IMR-90 (cell line): ENCODE data around the gene ZNF346. TPM values are rescaled to one million over a fixed set of nuclear protein-coding genes. Genes with fewer than 3 reads are reported as not detected.
A peak's percentile ranks its signal among the peaks of the same experiment; 100 is the strongest.

ENCODE experiments used
- ATAC-seq: fragments of 200-7000 bp; cut with Tn5 transposase; 2 replicates; pipeline ENCODE4 v1.9.1; 2020; ENCODE audit warnings: low read depth, mild to moderate bottlenecking, moderate library complexity
- BruUV-seq: library from RNA; stranded (reverse); fragments of 400-500 nt; replicated peaks from 2 replicates; lab custom pipeline; 2021; lab: Mats Ljungman, UMichigan
- CTCF ChIA-PET: fragments of 300-600 bp; formaldehyde crosslinking; extraction: SDS; loops from one replicate; lab custom pipeline; 2021; ENCODE audit warnings: antibody characterized with exemption; lab: Yijun Ruan, JAX
- POLR2A ChIA-PET: fragments of 300-600 bp; sonication (Branson Sonifier 250); formaldehyde crosslinking; loops from one replicate; lab custom pipeline; 2022; ENCODE audit warnings: antibody characterized with exemption; ENCODE audit not compliant: unreplicated experiment; lab: Charles Lee
- DNase-seq: peaks from one replicate; pipeline ENCODE4 v3.0.0; 2013
- H2AFZ ChIP-seq: replicated peaks from 2 replicates; pipeline ENCODE3; 2013; ENCODE audit warnings: low read length, mild to moderate bottlenecking; ENCODE audit not compliant: poor library complexity
- H2AK5ac ChIP-seq: 2 replicates; pipeline ENCODE4 v1.6.1; 2013; ENCODE audit warnings: low read depth, low read length, inconsistent platforms
- H2AK9ac ChIP-seq: replicated peaks from 2 replicates; pipeline ENCODE3; 2013; ENCODE audit warnings: mild to moderate bottlenecking, low read depth, low read length, moderate library complexity; ENCODE audit not compliant: poor library complexity
- H2BK120ac ChIP-seq: 2 replicates; pipeline ENCODE4 v1.6.1; 2013; ENCODE audit warnings: low read depth, low read length, inconsistent platforms
- H2BK15ac ChIP-seq: 3 replicates; pipeline ENCODE4 v1.6.1; 2013; ENCODE audit warnings: low read depth, low read length, inconsistent platforms
- H2BK20ac ChIP-seq: 2 replicates; pipeline ENCODE4 v1.6.1; 2013; ENCODE audit warnings: low read depth, mild to moderate bottlenecking, inconsistent platforms, low read length, moderate library complexity
- H2BK5ac ChIP-seq: 2 replicates; pipeline ENCODE4 v1.6.1; 2013; ENCODE audit warnings: mild to moderate bottlenecking, low read depth, low read length, inconsistent platforms; ENCODE audit not compliant: poor library complexity, severe bottlenecking
- H3K14ac ChIP-seq: replicated peaks from 2 replicates; pipeline ENCODE4 v1.6.1; 2013; ENCODE audit warnings: low read depth, low read length, inconsistent platforms
- H3K18ac ChIP-seq: 2 replicates; pipeline ENCODE4 v1.6.1; 2013; ENCODE audit warnings: low read depth, low read length, control low read depth
- H3K23ac ChIP-seq: 2 replicates; pipeline ENCODE4 v1.6.1; 2013; ENCODE audit warnings: low read depth, low read length, inconsistent platforms
- H3K27ac ChIP-seq: 2 replicates; pipeline ENCODE4 v1.5.1; 2013; ENCODE audit warnings: mild to moderate bottlenecking, control low read depth, low read length; ENCODE audit not compliant: insufficient read depth
- H3K27me3 ChIP-seq: 2 replicates; pipeline ENCODE4 v1.6.1; 2013; ENCODE audit warnings: low read length; ENCODE audit not compliant: control insufficient read depth, insufficient read depth
- H3K36me3 ChIP-seq: 2 replicates; pipeline ENCODE4 v1.6.1; 2013; ENCODE audit warnings: low read length, mixed read lengths; ENCODE audit not compliant: control insufficient read depth, insufficient read depth
- H3K4ac ChIP-seq: 2 replicates; pipeline ENCODE4 v1.6.1; 2013; ENCODE audit warnings: low read depth, low read length, inconsistent platforms
- H3K4me1 ChIP-seq: 2 replicates; pipeline ENCODE4 v1.6.1; 2013; ENCODE audit warnings: low read length, mixed read lengths; ENCODE audit not compliant: control insufficient read depth, insufficient read depth
- H3K4me2 ChIP-seq: 2 replicates; pipeline ENCODE4 v1.6.1; 2013; ENCODE audit warnings: low read depth, mild to moderate bottlenecking, control low read depth, low read length, moderate library complexity
- H3K4me3 ChIP-seq: 2 replicates; pipeline ENCODE4 v1.5.1; 2013; ENCODE audit warnings: low read depth, mild to moderate bottlenecking, control low read depth, low read length, moderate library complexity; ENCODE audit not compliant: insufficient read depth
- H3K56ac ChIP-seq: 2 replicates; pipeline ENCODE4 v1.6.1; 2013; ENCODE audit warnings: low read length, inconsistent platforms; ENCODE audit not compliant: insufficient read depth; ENCODE audit errors: extremely low read depth
- H3K79me1 ChIP-seq, 2 experiments: 2 replicates each; pipeline ENCODE4 v1.6.1; 2013; ENCODE audit warnings: low read length in 2 of 2, inconsistent platforms in 1 of 2, low read depth in 1 of 2
- H3K9ac ChIP-seq: 2 replicates; pipeline ENCODE4 v1.6.1; 2013; ENCODE audit warnings: low read depth, low read length, control low read depth
- H3K9me1 ChIP-seq: 2 replicates; pipeline ENCODE4 v1.6.1; 2013; ENCODE audit warnings: low read length, inconsistent platforms; ENCODE audit not compliant: insufficient read depth
- H3K9me3 ChIP-seq: 2 replicates; pipeline ENCODE4 v1.6.1; 2013; ENCODE audit warnings: low read length; ENCODE audit not compliant: control insufficient read depth, insufficient read depth
- H4K20me1 ChIP-seq: 2 replicates; pipeline ENCODE4 v1.6.1; 2013; ENCODE audit warnings: low read length, inconsistent platforms; ENCODE audit not compliant: insufficient read depth
- H4K5ac ChIP-seq: 2 replicates; pipeline ENCODE4 v1.6.1; 2013; ENCODE audit warnings: mild to moderate bottlenecking, low read depth, low read length, control low read depth
- H4K8ac ChIP-seq, 2 experiments: 2 replicates each; pipeline ENCODE4 v1.6.1; 2013; ENCODE audit warnings: low read depth in 2 of 2, low read length in 2 of 2, control low read depth in 1 of 2, inconsistent platforms in 1 of 2
- H4K91ac ChIP-seq: 2 replicates; pipeline ENCODE4 v1.6.1; 2013; ENCODE audit warnings: low read depth, low read length, inconsistent platforms; ENCODE audit not compliant: insufficient read depth
- BHLHE40 ChIP-seq: fragments of 150-350 bp; IDR thresholded peaks from 2 replicates; pipeline ENCODE4 v1.6.1; 2016; ENCODE audit warnings: mild to moderate bottlenecking, low read depth, low read length
- CEBPB ChIP-seq: IDR thresholded peaks from 2 replicates; pipeline ENCODE4 v1.6.1; 2012; ENCODE audit warnings: low read depth, low read length, improper control_type of control experiment
- CTCF ChIP-seq: conservative IDR thresholded peaks from 2 replicates; pipeline ENCODE4 v1.5.1; 2012; ENCODE audit warnings: mild to moderate bottlenecking, low read depth, low read length, improper control_type of control experiment
- NFE2L2 ChIP-seq: fragments of 150-350 bp; IDR thresholded peaks from 2 replicates; pipeline ENCODE4 v1.6.1; 2016; ENCODE audit warnings: low read depth, mild to moderate bottlenecking, low read length
- RAD21 ChIP-seq: IDR thresholded peaks from 2 replicates; pipeline ENCODE4 v1.6.1; 2012; ENCODE audit warnings: low read length, improper control_type of control experiment
- SMC3 ChIP-seq: fragments of 150-350 bp; IDR thresholded peaks from 2 replicates; pipeline ENCODE4 v1.6.1; 2016; ENCODE audit warnings: low read depth, mild to moderate bottlenecking, antibody characterized with exemption, low read length, moderate library complexity
- WGBS, 2 experiments: methylation state at CpG; one replicate each; pipeline versions ENCODE4 v1.1.5 to v1.1.7; 2013; ENCODE audit warnings: missing lambda C conversion rate in 2 of 2; ENCODE audit not compliant: insufficient read length in 1 of 2; ENCODE audit errors: extremely low coverage in 2 of 2; 5-methylcytosine and 5-hydroxymethylcytosine counted together
- dilution Hi-C: fragments of 300-500 bp; cut with HindIII; formaldehyde crosslinking; loops from one replicate; pipeline ENCODE4 v1.14.3; 2018; ENCODE audit warnings: low sequenced_read_pairs; ENCODE audit not compliant: unreplicated experiment
- in situ Hi-C: fragments of 300-500 bp; cut with MboI; formaldehyde crosslinking; loops from 3 replicates; pipeline ENCODE4 v1.14.3; 2019; ENCODE audit warnings: low sequenced_read_pairs, inconsistent platforms, mixed read lengths
- intact Hi-C: fragments of 100-400 bp; cut with micrococcal nuclease; formaldehyde crosslinking; loops from 2 replicates; pipeline ENCODE4 v1.10.0; 2022
- polyA plus RNA-seq, 3 experiments: library from polyadenylated mRNA; depleted of rRNA; stranded (reverse); fragments of >200 nt; gene quantifications; 2 replicates each; pipeline ENCODE4 v1.2.3, GENCODE V29; 2012; ENCODE audit warnings: low replicate concordance in 1 of 3
- total RNA-seq: library from RNA; depleted of rRNA; stranded (reverse); fragments of >200 nt; gene quantifications from 2 replicates; pipeline ENCODE4 v1.2.3, GENCODE V29; 2012

The ZNF346 gene
- total and polyA plus RNA-seq, 2 of the 4 experiments (the other 2 are of a cell fraction): 15.1 to 17.0 TPM

DNA sequence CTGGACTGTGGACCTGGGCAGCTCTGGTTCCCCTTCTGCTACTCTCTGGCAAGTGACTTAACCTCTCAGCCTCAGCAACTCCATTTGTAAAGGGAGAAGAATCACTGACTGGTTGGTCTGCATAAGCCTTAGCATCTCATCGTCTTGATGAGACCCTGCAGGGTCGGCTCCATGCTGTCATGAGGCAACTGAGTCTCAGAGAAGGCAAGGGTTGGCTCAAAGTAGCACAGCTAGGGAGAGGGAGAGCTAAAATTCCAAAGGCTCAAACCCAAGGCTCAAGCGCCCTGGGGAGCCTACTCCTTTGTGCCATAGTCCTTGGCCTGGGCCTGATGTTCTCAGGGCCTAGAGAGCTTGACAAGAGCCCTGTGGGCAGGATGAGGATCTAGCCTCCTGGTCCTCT, 68.7 kb downstream of the ZNF346 start:
- Histone ChIP-seq H2BK15ac (no peak overlapping the region), H2BK5ac (no peak overlapping the region), H2AK9ac (peak overlapping the region; percentile 42), H3K79me1 (no peaks in the 10 kb centered on the region), H3K4ac (no peak overlapping the region), H4K20me1 (no peaks in the 10 kb centered on the region; the same call in 1 of the 2 replicates), H3K23ac (no peak overlapping the region), H3K4me1 (peaks cover 25% of the 10 kb centered on the region), H3K18ac (no peak overlapping the region), H2AFZ (no peak overlapping the region), H3K27ac (no peak overlapping the region), H4K91ac (no peak overlapping the region), H3K4me3 (no peak overlapping the region), H4K5ac (no peak overlapping the region), H2BK120ac (no peak overlapping the region), H3K27me3 (no peaks in the 10 kb centered on the region), H3K9me3 (no peaks in the 10 kb centered on the region), H2BK20ac (no peak overlapping the region), H3K14ac (no peak overlapping the region), H3K9ac (no peak overlapping the region), H4K8ac (no peak overlapping the region), H3K4me2 (no peak overlapping the region), H3K56ac (no peak overlapping the region), H3K9me1 (0 out of 2 replicates have a peak, but pooled peaks cover 7% of the 10 kb centered on the region), H2AK5ac (no peak overlapping the region), H3K36me3 (peaks cover 8% of the 10 kb centered on the region; the same call in 1 of the 2 replicates)
- intact Hi-C loops (no loop called here), dilution Hi-C loops (no loop called here), in situ Hi-C loops (no loop called here)
- 100% methylated on average over 1 of the region's 3 CpGs; no CpG with 5 or more reads in 1 of the 2 experiments for WGBS, 2 experiments
- TF ChIP-seq NFE2L2 (no peak), CTCF (no peak), SMC3 (no peak), RAD21 (no peak), CEBPB (no peak), BHLHE40 (no peak)
- CTCF ChIA-PET: no interaction called here
- no TSS peak for BruUV-seq
- POLR2A ChIA-PET: no interaction called here
- ATAC-seq (no peak), DNase-seq (no peak)
